Putamen (tissue), 1 donor: Measurements from ENCODE around the gene TPMT.
"Not testable (repeated sequence)": the region's sequence is repeated elsewhere in the genome, so short reads cannot be mapped to it uniquely, and the experiment has no call there.

Experiments used
- DNase-seq: peaks from one replicate; pipeline ENCODE4 v3.0.0-alpha.2; 2016; ENCODE audit warnings: low spot score

The TPMT gene

DNA sequence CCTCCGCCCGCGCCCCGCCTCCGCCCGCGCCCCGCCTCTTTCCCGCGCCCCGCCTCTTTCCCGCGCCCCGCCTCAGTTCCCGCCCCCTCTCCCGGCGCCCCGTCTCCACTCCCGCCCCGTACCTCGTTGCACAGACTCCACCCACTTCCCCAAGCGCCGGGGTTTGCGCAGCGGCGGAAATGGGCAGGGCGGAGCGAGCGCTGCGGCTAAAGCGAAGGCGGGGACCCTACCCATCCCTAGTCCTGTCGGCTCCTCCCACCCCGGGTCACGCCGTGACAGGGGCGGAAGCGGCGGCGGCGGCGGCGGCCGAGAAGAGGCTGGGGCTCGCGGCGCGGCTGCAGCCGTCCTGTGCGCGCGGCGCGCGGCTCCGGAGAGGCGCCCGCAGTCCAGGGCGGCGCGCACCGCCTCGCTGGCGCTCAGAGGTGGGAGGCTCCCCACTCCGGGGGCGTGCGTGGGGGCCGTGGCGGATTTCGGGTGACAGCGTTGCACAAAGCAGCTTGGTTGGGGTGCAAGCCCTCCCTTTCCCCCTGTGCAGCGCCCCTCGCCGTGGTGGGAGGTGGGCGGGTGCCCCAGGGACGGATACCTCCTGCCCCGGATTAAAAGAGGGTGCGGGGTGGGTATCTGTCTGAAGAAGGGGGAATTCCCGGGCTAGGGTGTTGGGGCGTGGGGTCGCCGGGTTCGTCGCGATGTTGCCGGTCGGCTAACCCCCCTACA is 430 bp upstream of the TPMT start, which contains the start of gene KDM1B:
TSS of gene KDM1B (plus strand) at position 273 of the 714 bp plus-strand sequence. CDS start 4,474 bp downstream, outside the sequence.
- DNase-seq = peak; percentile 99

GRCh38 chr6:18153311-18153703 is 1.6 kb downstream of the TPMT start:
- no peak for DNase-seq

- DNase-seq = no peak
Observed at GRCh38 chr6:18151801-18152200, 3.1 kb downstream of the TPMT start.

DNA sequence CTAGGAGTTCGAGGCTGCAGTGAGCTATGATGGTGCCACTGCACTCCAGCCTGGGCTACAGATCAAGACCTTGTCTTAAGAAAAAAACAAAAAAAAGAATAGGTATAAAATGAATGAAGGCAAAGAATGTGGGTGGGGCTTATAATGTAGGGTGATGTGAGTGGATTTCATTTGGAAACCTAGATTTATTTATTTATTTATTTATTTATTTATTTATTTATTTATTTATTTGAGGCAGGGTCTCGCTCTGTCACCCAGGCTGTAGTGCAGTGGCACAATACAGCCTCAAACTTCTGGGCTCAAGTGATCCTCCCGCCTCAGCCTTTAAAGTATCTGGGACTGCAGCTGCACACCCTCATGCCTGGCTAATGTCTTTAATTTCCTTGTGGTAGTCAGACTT is 3.5 kb downstream of the TPMT start:
- DNase-seq = not testable (repeated sequence)

- DNase-seq = no peak
Observed at GRCh38 chr6:18148304-18149025, 6.4 kb downstream of the TPMT start.

DNA sequence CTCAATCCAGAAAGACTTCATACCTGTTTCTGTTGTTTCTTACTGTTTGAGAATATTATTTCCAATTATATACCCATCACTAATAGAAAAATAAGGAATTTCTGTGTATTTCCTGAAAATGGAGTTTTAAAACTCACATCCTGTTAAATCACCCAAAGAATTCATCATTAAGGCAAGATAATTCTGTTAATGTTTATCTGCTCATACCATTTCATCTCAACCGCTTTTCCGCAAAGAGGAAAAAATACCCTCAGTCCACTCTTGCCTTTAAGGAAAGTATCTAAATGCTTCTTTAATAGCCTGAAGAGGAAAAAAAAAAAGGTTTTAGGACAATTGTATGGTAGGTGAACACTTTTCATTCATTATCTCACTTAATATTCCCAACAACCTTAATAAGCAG is 7.3 kb downstream of the TPMT start:
- no peak for DNase-seq

DNA sequence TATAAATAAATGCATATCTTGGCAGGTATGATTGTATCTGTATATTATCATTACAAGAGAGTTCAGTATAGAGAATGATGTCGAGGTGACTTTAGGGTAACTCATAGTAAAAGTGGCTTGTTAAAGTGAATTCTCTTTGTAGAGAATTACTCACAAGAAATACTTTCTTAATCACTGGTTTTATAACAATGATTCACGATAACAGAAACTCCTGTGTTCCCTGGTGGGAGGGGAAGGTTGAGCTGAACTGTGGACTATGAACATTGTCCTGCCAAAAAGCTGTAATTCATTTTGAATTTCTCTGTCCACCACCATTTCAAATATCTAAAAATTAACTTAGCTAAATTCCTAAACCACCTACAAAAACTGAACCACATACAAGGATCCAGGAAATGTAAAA is 7.7 kb downstream of the TPMT start:
- no peak for DNase-seq

- DNase-seq = no peak
Observed at GRCh38 chr6:18142591-18142861, 12.4 kb downstream of the TPMT start.

DNA sequence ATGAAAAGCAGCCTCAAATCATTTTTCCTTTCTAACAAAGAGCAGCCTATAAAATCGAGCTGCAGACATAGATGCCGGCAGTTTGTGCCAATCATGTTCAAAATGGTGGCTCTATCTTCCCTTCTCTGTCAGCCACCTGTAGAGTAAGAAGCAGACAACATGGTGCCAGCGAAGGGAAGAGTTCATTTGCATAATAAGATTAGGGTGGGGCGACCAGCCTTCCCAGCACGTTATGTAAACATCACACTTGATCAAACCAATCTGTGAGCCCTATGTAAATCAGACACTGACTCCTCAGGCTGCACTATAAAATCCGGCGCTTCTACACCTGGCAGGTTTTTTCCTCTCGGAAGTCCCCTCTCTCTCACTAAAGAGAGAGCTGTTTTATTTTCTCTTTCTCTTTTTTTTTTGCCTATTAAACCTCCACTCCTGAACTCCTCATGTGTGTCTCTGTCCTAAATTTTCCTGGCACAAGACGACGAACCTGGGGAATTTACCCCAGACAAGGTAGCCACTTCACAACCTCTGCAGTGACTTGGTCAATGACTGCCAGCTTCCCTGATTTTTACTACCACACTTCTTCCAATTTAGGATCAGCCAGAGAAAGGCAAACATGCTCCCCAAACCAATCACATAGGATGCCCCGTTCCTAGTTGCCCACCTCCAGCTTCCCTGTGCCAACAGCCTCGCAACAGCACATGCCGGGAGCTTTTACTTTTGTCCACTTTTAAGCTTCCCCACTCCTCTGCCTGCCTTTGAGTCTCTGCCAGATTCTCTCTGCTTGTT is 12.9 kb downstream of the TPMT start:
- no peak for DNase-seq

- DNase-seq = no peak
Observed at GRCh38 chr6:18139935-18140621, 14.8 kb downstream of the TPMT start.

DNA sequence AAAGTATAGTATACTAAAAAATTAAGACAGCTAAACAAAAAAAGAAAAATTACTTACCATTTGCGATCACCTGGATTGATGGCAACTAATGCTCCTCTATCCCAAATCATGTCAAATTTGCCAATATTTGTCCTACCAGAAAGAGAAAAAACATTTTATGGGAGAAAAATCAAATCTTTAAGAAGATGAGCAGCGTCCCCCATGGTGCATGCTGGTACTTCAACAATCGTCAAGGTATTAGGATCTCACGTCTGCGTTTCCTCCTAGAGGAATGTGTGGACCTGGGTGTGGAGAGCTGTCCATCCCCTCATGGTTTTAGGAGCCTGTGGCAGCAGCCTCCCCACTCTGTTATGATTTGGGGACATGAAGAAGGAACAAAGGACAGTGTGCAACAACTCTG is 16.0 kb downstream of the TPMT start:
- DNase-seq = no peak

DNA sequence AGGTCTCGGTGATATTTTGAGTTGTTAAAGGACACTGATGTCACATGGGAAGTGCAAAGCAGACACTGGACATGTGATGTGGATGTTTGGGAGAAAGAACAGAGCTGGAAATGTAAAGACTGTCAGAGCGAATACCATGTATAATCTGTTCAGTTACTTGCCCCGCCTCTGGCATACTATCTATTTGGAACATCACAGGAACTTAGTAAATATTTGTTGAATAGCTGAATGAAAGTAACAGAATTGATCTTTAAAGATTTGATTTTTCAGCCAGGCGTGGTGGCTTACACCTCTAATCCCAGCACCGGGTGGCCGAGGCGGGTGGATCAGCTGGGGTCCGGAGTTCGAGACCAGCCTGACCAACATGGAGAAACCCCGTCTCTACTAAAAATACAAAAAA is 18.6 kb downstream of the TPMT start:
- DNase-seq = no peak

GRCh38 chr6:18135171-18135570 is 19.7 kb downstream of the TPMT start:
- no peak for DNase-seq

- no peak for DNase-seq
Observed at GRCh38 chr6:18132346-18132745, 22.5 kb downstream of the TPMT start.

GRCh38 chr6:18126121-18126520 is 28.8 kb downstream of the TPMT start:
- no peak for DNase-seq

- peak; percentile 86 for DNase-seq
Observed at GRCh38 chr6:18122128-18123093, 32.5 kb downstream of the TPMT start, which contains the start of gene NHLRC1. Gene NHLRC1 (minus strand): TSS chr6:18122677. CDS start chr6:18122606, 71 bp downstream.

GRCh38 chr6:18121580-18122127 is 33.2 kb downstream of the TPMT start:
- no peak for DNase-seq

GRCh38 chr6:18119236-18119635 is 35.6 kb downstream of the TPMT start:
- no peak for DNase-seq

- no peak for DNase-seq
Observed at GRCh38 chr6:18118330-18118729, 36.5 kb downstream of the TPMT start.

- DNase-seq = no peak
Observed at GRCh38 chr6:18117136-18117535, 37.7 kb downstream of the TPMT start.

- DNase-seq = no peak
Observed at GRCh38 chr6:18115356-18115755, 39.5 kb downstream of the TPMT start.
